Naive thymus-derived CD4-positive, alpha-beta T cell (primary cell): ENCODE data around the gene AMIGO2. TPM values are rescaled to one million over a fixed set of nuclear protein-coding genes. Genes with fewer than 3 reads are reported as not detected.

Experiments used
- ATAC-seq: fragments of 150-1000 bp; cut with Tn5 transposase; 2 replicates; pipeline ENCODE4 v1.10.0; 2021; ENCODE audit warnings: mild to moderate bottlenecking, moderate library complexity
- CTCF ChIA-PET: fragments of 350-600 bp; sonication (Branson Sonifier 250); formaldehyde crosslinking; loops from one replicate; lab custom pipeline; 2021; ENCODE audit warnings: antibody characterized with exemption; lab: Charles Lee
- POLR2A ChIA-PET: fragments of 350-600 bp; sonication (Branson Sonifier 250); formaldehyde crosslinking; loops from one replicate; lab custom pipeline; 2021; ENCODE audit warnings: antibody characterized with exemption, inconsistent platforms; lab: Charles Lee
- DNase-seq, 9 donors: peaks; one replicate each; pipeline versions ENCODE4 v3.0.0 to v3.0.0-alpha.2; 2020 to 2022; ENCODE audit warnings: mixed read lengths in 1 of 9
- H3K27ac ChIP-seq: one replicate; pipeline ENCODE4 v1.7.0; 2013; ENCODE audit warnings: mild to moderate bottlenecking, low read depth, low read length, moderate library complexity
- H3K27me3 ChIP-seq, 2 donors: one replicate each; pipeline ENCODE4 v1.7.0; 2013; ENCODE audit warnings: low read length in 2 of 2, mild to moderate bottlenecking in 2 of 2, moderate library complexity in 2 of 2; ENCODE audit not compliant: control insufficient read depth in 2 of 2, insufficient read depth in 2 of 2
- H3K36me3 ChIP-seq, 3 experiments: 1 replicate in 2 of 3; 2 replicates in 1 of 3; pipeline ENCODE4 v1.7.0; 2013; ENCODE audit warnings: low read length in 3 of 3, mild to moderate bottlenecking in 3 of 3, moderate library complexity in 1 of 3; ENCODE audit not compliant: insufficient read depth in 3 of 3, control insufficient read depth in 2 of 3
- H3K4me1 ChIP-seq, 2 donors: one replicate each; pipeline ENCODE4 v1.7.0; 2013; ENCODE audit warnings: low read length in 2 of 2, mild to moderate bottlenecking in 2 of 2, moderate library complexity in 1 of 2; ENCODE audit not compliant: control insufficient read depth in 2 of 2, insufficient read depth in 2 of 2
- H3K4me3 ChIP-seq: 2 replicates; pipeline ENCODE4 v1.7.0; 2013; ENCODE audit warnings: mild to moderate bottlenecking, low read length
- H3K9me3 ChIP-seq, 3 experiments: 1 replicate in 2 of 3; 2 replicates in 1 of 3; pipeline ENCODE4 v1.7.0; 2013; ENCODE audit warnings: low read length in 3 of 3; ENCODE audit not compliant: control insufficient read depth in 2 of 3
- H3K27ac Mint-ChIP-seq, 9 donors: one replicate each; pipeline ENCODE4 v1.8.0; 2020 to 2022; ENCODE audit warnings: mixed read lengths in 9 of 9, mild to moderate bottlenecking in 8 of 9, moderate library complexity in 5 of 9, inconsistent platforms in 2 of 9
- H3K27me3 Mint-ChIP-seq, 5 donors: one replicate each; pipeline ENCODE4 v1.8.0; 2021 to 2022; ENCODE audit warnings: mixed read lengths in 5 of 5, mild to moderate bottlenecking in 1 of 5
- H3K36me3 Mint-ChIP-seq, 5 donors: one replicate each; pipeline ENCODE4 v1.8.0; 2020 to 2022; ENCODE audit warnings: mixed read lengths in 5 of 5, mild to moderate bottlenecking in 3 of 5, inconsistent platforms in 1 of 5
- H3K4me1 Mint-ChIP-seq, 7 donors: one replicate each; pipeline ENCODE4 v1.8.0; 2020 to 2022; ENCODE audit warnings: mixed read lengths in 7 of 7, mild to moderate bottlenecking in 3 of 7, inconsistent platforms in 1 of 7
- H3K4me3 Mint-ChIP-seq, 10 donors: one replicate each; pipeline ENCODE4 v1.8.0; 2020 to 2022; ENCODE audit warnings: mild to moderate bottlenecking in 10 of 10, mixed read lengths in 10 of 10, moderate library complexity in 6 of 10, inconsistent platforms in 2 of 10
- H3K9me3 Mint-ChIP-seq, 11 donors: one replicate each; pipeline ENCODE4 v1.8.0; 2020 to 2022; ENCODE audit warnings: mixed read lengths in 11 of 11, mild to moderate bottlenecking in 4 of 11, inconsistent platforms in 1 of 11, moderate library complexity in 1 of 11
- intact Hi-C, 2 donors: fragments of 100-400 bp; cut with micrococcal nuclease; formaldehyde crosslinking; loops; one replicate each; pipeline ENCODE4 v1.15.1; 2023
- polyA plus RNA-seq, 2 donors: library from polyadenylated mRNA; unstranded; fragments of 300-500 nt; fragmentation: Illumina TruSeq; gene quantifications; one replicate each; pipeline ENCODE4 v1.2.3, GENCODE V29; 2021
- total RNA-seq, 6 experiments: library from RNA in 5 of 6; stranded (reverse) in 5 of 6; gene quantifications; 1 replicate in 5 of 6; 2 replicates in 1 of 6; pipeline ENCODE4 v1.2.3 and lab custom pipeline; 2021 to 2026

AMIGO2 gene, protein sequence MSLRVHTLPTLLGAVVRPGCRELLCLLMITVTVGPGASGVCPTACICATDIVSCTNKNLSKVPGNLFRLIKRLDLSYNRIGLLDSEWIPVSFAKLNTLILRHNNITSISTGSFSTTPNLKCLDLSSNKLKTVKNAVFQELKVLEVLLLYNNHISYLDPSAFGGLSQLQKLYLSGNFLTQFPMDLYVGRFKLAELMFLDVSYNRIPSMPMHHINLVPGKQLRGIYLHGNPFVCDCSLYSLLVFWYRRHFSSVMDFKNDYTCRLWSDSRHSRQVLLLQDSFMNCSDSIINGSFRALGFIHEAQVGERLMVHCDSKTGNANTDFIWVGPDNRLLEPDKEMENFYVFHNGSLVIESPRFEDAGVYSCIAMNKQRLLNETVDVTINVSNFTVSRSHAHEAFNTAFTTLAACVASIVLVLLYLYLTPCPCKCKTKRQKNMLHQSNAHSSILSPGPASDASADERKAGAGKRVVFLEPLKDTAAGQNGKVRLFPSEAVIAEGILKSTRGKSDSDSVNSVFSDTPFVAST
- total RNA-seq (10 to 100 TPM in 4 of 5 experiments, 1 to 10 TPM in 1; 6.8 to 13.5 (median 12.8) TPM), polyA plus RNA-seq (10 to 100 TPM; 27.0 to 30.4 TPM), total RNA-seq (lab: John Stamatoyannopoulos, UW) (26.4 reads per million, percentile 57 among the genes with 10 or more reads in this experiment)

DNA sequence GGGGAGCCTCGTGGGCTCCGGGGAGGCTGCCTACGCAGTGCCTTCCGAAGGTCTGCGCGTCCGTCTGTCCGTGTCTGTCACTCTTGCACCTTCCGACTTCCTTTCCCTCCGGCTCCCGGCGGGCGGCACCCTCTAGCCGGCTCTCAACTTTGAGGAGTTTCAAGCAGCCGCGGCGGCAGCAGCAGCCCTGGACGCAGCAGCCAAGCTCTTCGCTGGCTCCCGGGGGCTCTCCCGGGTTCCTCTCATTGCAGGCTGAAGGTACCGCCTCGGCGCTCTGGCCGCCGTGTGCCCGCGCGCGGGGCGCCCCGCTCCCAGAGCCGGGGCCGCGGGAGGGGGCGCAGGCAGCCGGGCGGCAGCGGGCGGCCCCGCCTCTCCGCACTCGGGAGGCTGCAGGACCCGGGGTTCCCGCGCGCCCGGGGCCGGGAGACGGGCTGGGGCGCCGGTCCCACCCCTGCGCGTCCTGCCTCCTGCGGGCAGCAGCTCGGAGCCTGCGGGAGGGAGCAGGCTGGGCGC lies at the start of gene AMIGO2, which contains the start of gene PCED1B:
TSS of gene AMIGO2 (minus strand) at position 492 of the 513 bp plus-strand sequence. CDS start 957 bp downstream, outside the sequence.
TSS of gene PCED1B (plus strand) at position 154 of the 513 bp plus-strand sequence. CDS start 155,443 bp downstream, outside the sequence.
- no peaks in the 10 kb centered on the region for H3K27me3 ChIP-seq
- peaks cover 0 to 13% (median 4%) of the 10 kb centered on the region in 5 donors for H3K36me3 Mint-ChIP-seq
- H3K27me3 Mint-ChIP-seq, result no peaks in the 10 kb centered on the region
- intact Hi-C loops, result loop anchor here (1.0 to 2.0 kb wide), 9 partner anchors 47 to 329 kb away; no protein-coding TSS in a partner anchor
- ChIA-PET CTCF (interaction anchor here (0.5 to 3.3 kb wide), 10 partner anchors 9 to 607 kb away, joined by 3 to 12 read pairs (median 5); no protein-coding TSS in a partner anchor), POLR2A (interaction anchor here (0.7 to 5.9 kb wide), 18 partner anchors 10 to 318 kb away, joined by 3 to 58 read pairs (median 6); no protein-coding TSS in a partner anchor)
- H3K9me3 ChIP-seq, result no peaks in the 10 kb centered on the region
- peak within 1 kb of the TSS; percentile 91 to 100 (median 96) for H3K4me3 Mint-ChIP-seq
- ATAC-seq (peak; percentile 71), DNase-seq (peak; percentile 31 to 72 (median 51))
- H3K27ac ChIP-seq, result peak within 1 kb of the TSS; percentile 80
- peaks cover 0 to 7% (median 0%) of the 10 kb centered on the region in 3 experiments for H3K36me3 ChIP-seq
- peak within 1 kb of the TSS; percentile 84 for H3K4me3 ChIP-seq
- H3K9me3 Mint-ChIP-seq, result peaks cover 0 to 3% (median 0%) of the 10 kb centered on the region in 11 donors
- H3K4me1 ChIP-seq, result peaks cover 39 to 45% of the 10 kb centered on the region in 2 donors
- H3K27ac Mint-ChIP-seq, result peak within 1 kb of the TSS; percentile 87 to 99 (median 96)
- peaks cover 44 to 83% (median 74%) of the 10 kb centered on the region in 7 donors for H3K4me1 Mint-ChIP-seq

DNA sequence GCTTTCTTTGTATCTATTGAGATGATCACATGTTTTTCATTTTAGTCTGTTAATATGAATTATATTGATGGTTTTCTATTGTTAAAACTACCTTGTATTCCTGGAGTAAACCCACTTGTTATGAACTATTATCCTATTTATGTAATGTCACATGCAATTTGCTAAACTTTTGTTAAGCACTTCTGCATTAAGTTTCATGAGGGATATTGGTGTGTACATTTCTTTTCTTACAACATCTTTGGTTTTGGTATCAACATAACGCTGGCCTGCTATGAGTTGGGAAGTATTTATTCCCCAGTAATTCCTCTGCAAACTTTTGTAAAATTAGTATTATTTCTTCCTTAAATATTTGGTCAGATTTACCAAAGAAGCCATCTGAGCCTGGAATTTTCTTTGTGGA lies 46.5 kb upstream of the AMIGO2 start:
- Histone ChIP-seq H3K27ac (no peak overlapping the region), H3K4me3 (no peak overlapping the region), H3K36me3 (no peaks in the 10 kb centered on the region), H3K27me3 (no peaks in the 10 kb centered on the region), H3K9me3 (no peaks in the 10 kb centered on the region), H3K4me1 (no peaks in the 10 kb centered on the region)
- H3K4me1 Mint-ChIP-seq, result peaks cover 0 to 40% (median 27%) of the 10 kb centered on the region in 7 donors
- H3K9me3 Mint-ChIP-seq, result peaks cover 0 to 2% (median 0%) of the 10 kb centered on the region in 11 donors
- no peak overlapping the region for H3K4me3 Mint-ChIP-seq
- ChIA-PET CTCF (no interaction called here), POLR2A (no interaction called here)
- DNase-seq (no peak), ATAC-seq (no peak)
- H3K36me3 Mint-ChIP-seq, result peaks cover 0 to 60% (median 34%) of the 10 kb centered on the region in 5 donors
- intact Hi-C loops, result loop anchor here in 1 of 2 donors (5.0 kb wide), 1 partner anchor 44 kb away; no protein-coding TSS in a partner anchor
- no peaks in the 10 kb centered on the region for H3K27me3 Mint-ChIP-seq
- H3K27ac Mint-ChIP-seq, result no peak overlapping the region

DNA sequence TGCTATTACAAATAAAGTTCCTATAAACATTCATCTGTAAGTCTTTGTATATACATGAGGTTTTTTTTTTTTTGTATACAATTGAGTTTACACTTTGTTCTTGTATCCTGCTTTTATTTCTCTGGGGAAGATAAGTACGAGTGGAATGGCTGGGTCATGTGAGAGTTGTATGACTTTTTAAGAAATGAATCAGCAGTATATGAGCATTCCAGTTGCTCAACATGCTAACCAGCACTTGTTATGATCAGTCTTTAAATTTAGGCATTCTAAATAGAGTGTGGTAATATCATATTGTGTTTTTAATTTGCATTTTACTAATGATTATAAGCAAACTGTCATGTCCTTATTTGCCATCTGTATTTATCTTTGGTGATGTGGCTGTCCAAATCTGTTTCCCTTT lies 44.7 kb upstream of the AMIGO2 start:
- no peak overlapping the region for H3K27ac ChIP-seq
- H3K4me3 ChIP-seq, result no peak overlapping the region
- no peaks in the 10 kb centered on the region for H3K27me3 ChIP-seq
- Mint-ChIP-seq H3K27me3 (no peaks in the 10 kb centered on the region), H3K4me3 (no peak overlapping the region), H3K36me3 (peaks cover 0 to 64% (median 34%) of the 10 kb centered on the region in 5 donors), H3K27ac (no peak overlapping the region), H3K4me1 (peaks cover 0 to 41% (median 27%) of the 10 kb centered on the region in 7 donors), H3K9me3 (peaks cover 0 to 2% (median 0%) of the 10 kb centered on the region in 11 donors)
- POLR2A ChIA-PET, result no interaction called here
- H3K9me3 ChIP-seq, result no peaks in the 10 kb centered on the region
- CTCF ChIA-PET, result no interaction called here
- intact Hi-C loops, result loop anchor here in 1 of 2 donors (2.0 kb wide), 1 partner anchor 14 kb away; no protein-coding TSS in a partner anchor
- H3K4me1 ChIP-seq, result no peaks in the 10 kb centered on the region
- ATAC-seq (no peak), DNase-seq (no peak)
- no peaks in the 10 kb centered on the region for H3K36me3 ChIP-seq

DNA sequence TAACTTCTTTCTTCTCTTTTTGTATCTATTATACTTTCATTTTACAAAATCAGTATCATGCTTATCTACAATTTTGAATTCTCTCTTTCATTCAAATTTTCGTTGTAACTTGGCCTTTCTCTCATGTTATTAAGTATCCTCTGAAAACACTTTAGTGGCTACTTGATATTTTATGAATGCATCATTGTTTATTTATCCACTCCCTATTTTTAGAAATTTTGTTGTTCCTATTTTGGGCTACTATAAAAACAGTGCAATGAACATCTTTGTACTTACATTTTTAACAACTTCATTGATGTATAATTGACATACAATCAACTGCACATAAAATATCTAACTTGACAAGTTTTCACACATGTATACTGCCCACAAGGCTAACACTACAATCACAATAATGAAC lies 44.0 kb upstream of the AMIGO2 start:
- Histone ChIP-seq H3K4me1 (no peaks in the 10 kb centered on the region), H3K27me3 (no peaks in the 10 kb centered on the region), H3K36me3 (no peaks in the 10 kb centered on the region), H3K4me3 (no peak overlapping the region), H3K27ac (no peak overlapping the region), H3K9me3 (no peaks in the 10 kb centered on the region)
- H3K27ac Mint-ChIP-seq, result peak overlapping the region in 1 of 9 donors; percentile 13
- DNase-seq (no peak), ATAC-seq (no peak)
- H3K27me3 Mint-ChIP-seq, result no peaks in the 10 kb centered on the region
- peaks cover 0 to 37% (median 23%) of the 10 kb centered on the region in 7 donors for H3K4me1 Mint-ChIP-seq
- H3K36me3 Mint-ChIP-seq, result peaks cover 0 to 67% (median 36%) of the 10 kb centered on the region in 5 donors
- no peak overlapping the region for H3K4me3 Mint-ChIP-seq
- CTCF ChIA-PET, result no interaction called here
- H3K9me3 Mint-ChIP-seq, result peaks cover 0 to 3% (median 0%) of the 10 kb centered on the region in 11 donors
- POLR2A ChIA-PET, result no interaction called here
- intact Hi-C loops, result loop anchor here in 1 of 2 donors (2.0 kb wide), 1 partner anchor 15 kb away; no protein-coding TSS in a partner anchor

DNA sequence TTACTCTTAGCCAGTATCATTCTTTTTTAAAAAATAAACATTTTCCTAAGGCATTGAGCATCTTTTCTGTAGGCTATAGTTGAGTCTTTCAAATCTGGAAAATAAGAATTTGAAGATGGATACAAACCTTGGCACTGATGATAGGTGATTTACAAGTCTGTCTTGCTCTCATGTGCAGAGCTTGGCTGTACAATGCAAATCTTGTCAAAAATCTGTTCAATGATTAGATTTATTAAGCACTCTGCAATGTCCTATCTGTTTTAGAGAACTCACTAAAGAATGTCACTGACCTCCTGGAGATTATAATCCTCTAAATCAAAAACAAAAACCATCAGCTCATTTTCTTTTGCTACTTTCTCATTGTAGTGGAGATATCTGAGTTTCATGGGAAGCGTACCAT lies 42.8 kb upstream of the AMIGO2 start:
- POLR2A ChIA-PET, result interaction anchor here (0.5 kb wide), 1 partner anchor 241 kb away, joined by 3 read pairs; no protein-coding TSS in a partner anchor
- H3K4me1 ChIP-seq, result no peaks in the 10 kb centered on the region
- Mint-ChIP-seq H3K4me3 (no peak overlapping the region), H3K36me3 (peaks cover 0 to 68% (median 39%) of the 10 kb centered on the region in 5 donors), H3K27ac (peak overlapping the region in 2 of 9 donors; percentile 17 to 51), H3K27me3 (no peaks in the 10 kb centered on the region), H3K4me1 (peaks cover 3 to 36% (median 20%) of the 10 kb centered on the region in 7 donors), H3K9me3 (peaks cover 0 to 7% (median 0%) of the 10 kb centered on the region in 11 donors)
- H3K27ac ChIP-seq, result no peak overlapping the region
- H3K4me3 ChIP-seq, result no peak overlapping the region
- intact Hi-C loops, result no loop called here
- no peaks in the 10 kb centered on the region for H3K9me3 ChIP-seq
- ATAC-seq (no peak), DNase-seq (no peak)
- CTCF ChIA-PET, result interaction anchor here (0.6 to 0.7 kb wide), 2 partner anchors 71 to 88 kb away, joined by 3 read pairs; no protein-coding TSS in a partner anchor
- no peaks in the 10 kb centered on the region for H3K27me3 ChIP-seq
- H3K36me3 ChIP-seq, result no peaks in the 10 kb centered on the region

GRCh38 chr12:47121146-47121545 lies 41.4 kb upstream of the AMIGO2 start:
- no peak for DNase-seq
- CTCF ChIA-PET, result no interaction called here

More at GRCh38 chr12:47121146-47121545, 41.4 kb upstream of the AMIGO2 start:
- no peaks in the 10 kb centered on the region for H3K36me3 ChIP-seq
- H3K9me3 ChIP-seq, result no peaks in the 10 kb centered on the region
- H3K27me3 Mint-ChIP-seq, result no peaks in the 10 kb centered on the region
- H3K36me3 Mint-ChIP-seq, result peaks cover 0 to 71% (median 34%) of the 10 kb centered on the region in 5 donors
- H3K4me3 ChIP-seq, result no peak overlapping the region
- H3K4me1 ChIP-seq, result no peaks in the 10 kb centered on the region
- H3K27ac Mint-ChIP-seq, result peak overlapping the region in 1 of 9 donors; percentile 49
- POLR2A ChIA-PET, result interaction anchor here (0.8 kb wide), 1 partner anchor 51 kb away, joined by 3 read pairs; no protein-coding TSS in a partner anchor
- peaks cover 3 to 32% (median 20%) of the 10 kb centered on the region in 7 donors for H3K4me1 Mint-ChIP-seq
- H3K27me3 ChIP-seq, result no peaks in the 10 kb centered on the region
- H3K4me3 Mint-ChIP-seq, result no peak overlapping the region
- intact Hi-C loops, result no loop called here
- H3K9me3 Mint-ChIP-seq, result peaks cover 0 to 10% (median 0%) of the 10 kb centered on the region in 11 donors
- no peak overlapping the region for H3K27ac ChIP-seq
- no peak for ATAC-seq
